Neural cell (in vitro differentiated cells): ENCODE results near the gene SLIT3.

Source experiments
- EP300 ChIP-seq: fragments of 450-650 bp; conservative IDR thresholded peaks from 2 replicates; pipeline ENCODE4 v1.6.1; 2014; ENCODE audit warnings: antibody characterized with exemption, mild to moderate bottlenecking, moderate library complexity; ENCODE audit not compliant: poor library complexity, severe bottlenecking
- EZH2 ChIP-seq: fragments of 200-600, 300-800 bp; shearing (Covaris generic), sonication (generic); IDR thresholded peaks from 2 replicates; pipeline ENCODE4 v1.6.1; 2014; ENCODE audit warnings: antibody characterized with exemption, low read length, borderline replicate concordance, mild to moderate bottlenecking; ENCODE audit not compliant: insufficient read depth, poor library complexity, severe bottlenecking
- POLR2AphosphoS5 ChIP-seq: IDR thresholded peaks from 2 replicates; pipeline ENCODE4 v1.6.1; 2012
- RAD21 ChIP-seq: fragments of 450-650 bp; conservative IDR thresholded peaks from 2 replicates; pipeline ENCODE4 v1.6.1; 2014; ENCODE audit warnings: antibody characterized with exemption, mild to moderate bottlenecking, moderate library complexity
- REST ChIP-seq: IDR thresholded peaks from 2 replicates; pipeline ENCODE4 v1.6.1; 2012; ENCODE audit warnings: borderline replicate concordance
- SMC3 ChIP-seq: fragments of 450-650 bp; conservative IDR thresholded peaks from 2 replicates; pipeline ENCODE4 v1.6.1; 2014; ENCODE audit warnings: antibody characterized with exemption, mild to moderate bottlenecking, moderate library complexity; ENCODE audit not compliant: poor library complexity
- TF ChIP-seq, protein P1 (sequence below): fragments of 450-650 bp; IDR thresholded peaks from 2 replicates; pipeline ENCODE4 v1.5.1; 2014; ENCODE audit warnings: antibody characterized with exemption, mild to moderate bottlenecking, moderate library complexity; ENCODE audit not compliant: poor library complexity, severe bottlenecking

GRCh38 chr5:169288066-169288930, 12.6 kb downstream of the SLIT3 start:
- TF ChIP-seq, protein P1, sequence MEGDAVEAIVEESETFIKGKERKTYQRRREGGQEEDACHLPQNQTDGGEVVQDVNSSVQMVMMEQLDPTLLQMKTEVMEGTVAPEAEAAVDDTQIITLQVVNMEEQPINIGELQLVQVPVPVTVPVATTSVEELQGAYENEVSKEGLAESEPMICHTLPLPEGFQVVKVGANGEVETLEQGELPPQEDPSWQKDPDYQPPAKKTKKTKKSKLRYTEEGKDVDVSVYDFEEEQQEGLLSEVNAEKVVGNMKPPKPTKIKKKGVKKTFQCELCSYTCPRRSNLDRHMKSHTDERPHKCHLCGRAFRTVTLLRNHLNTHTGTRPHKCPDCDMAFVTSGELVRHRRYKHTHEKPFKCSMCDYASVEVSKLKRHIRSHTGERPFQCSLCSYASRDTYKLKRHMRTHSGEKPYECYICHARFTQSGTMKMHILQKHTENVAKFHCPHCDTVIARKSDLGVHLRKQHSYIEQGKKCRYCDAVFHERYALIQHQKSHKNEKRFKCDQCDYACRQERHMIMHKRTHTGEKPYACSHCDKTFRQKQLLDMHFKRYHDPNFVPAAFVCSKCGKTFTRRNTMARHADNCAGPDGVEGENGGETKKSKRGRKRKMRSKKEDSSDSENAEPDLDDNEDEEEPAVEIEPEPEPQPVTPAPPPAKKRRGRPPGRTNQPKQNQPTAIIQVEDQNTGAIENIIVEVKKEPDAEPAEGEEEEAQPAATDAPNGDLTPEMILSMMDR, result no peak
- TF ChIP-seq EP300 (no peak), REST (no peak), POLR2AphosphoS5 (no peak), EZH2 (no peak), SMC3 (no peak), RAD21 (no peak)
